Forelimb muscle (tissue), 1 donor: ENCODE measurements around the gene ELOA. TPM values are rescaled to one million over a fixed set of nuclear protein-coding genes. Genes with fewer than 3 reads are reported as not detected.
A peak's percentile ranks its signal among the peaks of the same experiment; 100 is the strongest.
"Not testable (repeated sequence)": the region's sequence is repeated elsewhere in the genome, so short reads cannot be mapped to it uniquely, and the experiment has no call there.

Experiments used
- DNase-seq: peaks from one replicate; pipeline ENCODE4 v3.0.0-alpha.2; 2013; ENCODE audit warnings: low read depth
- polyA plus RNA-seq: library from polyadenylated mRNA; unstranded; fragments of 120-200 nt; gene quantifications from one replicate; pipeline ENCODE4 v1.2.1, GENCODE V29; 2013; ENCODE audit not compliant: insufficient read length

Gene ELOA
- polyA plus RNA-seq, 1 donor: 27.8 TPM

DNA sequence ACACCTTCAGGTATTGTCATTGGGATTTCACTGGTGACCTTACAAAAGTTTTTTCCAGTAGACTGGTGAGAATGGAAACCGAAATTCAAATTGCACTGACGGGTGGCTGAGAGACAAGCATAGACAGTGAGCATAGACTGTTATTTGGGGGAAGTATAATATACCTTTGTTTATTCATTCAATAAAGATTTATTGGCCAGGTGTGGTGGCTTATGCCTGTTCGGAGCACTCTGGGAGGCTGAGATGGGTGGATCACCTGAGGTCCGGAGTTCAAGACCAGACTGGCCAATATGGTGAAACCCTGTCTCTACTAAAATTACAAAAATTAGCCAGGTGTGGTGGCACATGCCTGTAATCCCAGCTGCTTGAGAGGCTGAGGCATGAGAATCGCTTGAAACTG, 10.0 kb upstream of the ELOA start:
- not testable (repeated sequence) for DNase-seq

DNA sequence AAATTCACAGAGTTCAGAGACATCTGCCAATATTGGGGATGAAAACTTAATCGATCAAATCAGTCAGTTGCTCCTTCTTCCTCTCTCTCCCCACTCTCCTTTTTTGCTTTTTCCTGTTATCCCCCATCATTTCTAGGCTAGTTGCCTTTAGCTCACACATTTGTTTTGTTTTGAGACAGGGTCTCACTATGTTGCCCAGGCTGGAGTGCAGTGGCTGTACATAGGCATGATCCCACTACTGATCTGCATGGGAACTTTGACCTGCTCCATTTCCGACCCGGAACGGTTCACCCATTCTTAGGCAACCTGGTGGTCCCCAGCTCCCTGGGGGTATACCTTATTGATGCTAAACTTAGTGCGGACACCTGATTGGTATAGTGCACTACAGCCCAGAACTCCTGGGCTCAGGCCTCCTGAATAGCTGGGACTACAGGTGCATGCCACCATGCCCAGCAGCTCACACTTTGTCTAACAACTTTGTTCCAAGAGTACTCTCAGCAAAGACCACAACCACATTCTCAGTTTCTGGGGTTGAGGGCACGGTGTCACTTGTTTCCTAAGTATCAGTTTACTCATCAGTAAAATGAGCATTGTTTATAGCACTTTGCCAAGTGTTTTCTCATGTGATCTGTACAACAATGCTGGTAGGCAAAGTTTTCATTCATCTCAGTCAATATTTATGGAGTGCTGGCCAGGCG, 6.7 kb upstream of the ELOA start:
- DNase-seq: no peak

DNA sequence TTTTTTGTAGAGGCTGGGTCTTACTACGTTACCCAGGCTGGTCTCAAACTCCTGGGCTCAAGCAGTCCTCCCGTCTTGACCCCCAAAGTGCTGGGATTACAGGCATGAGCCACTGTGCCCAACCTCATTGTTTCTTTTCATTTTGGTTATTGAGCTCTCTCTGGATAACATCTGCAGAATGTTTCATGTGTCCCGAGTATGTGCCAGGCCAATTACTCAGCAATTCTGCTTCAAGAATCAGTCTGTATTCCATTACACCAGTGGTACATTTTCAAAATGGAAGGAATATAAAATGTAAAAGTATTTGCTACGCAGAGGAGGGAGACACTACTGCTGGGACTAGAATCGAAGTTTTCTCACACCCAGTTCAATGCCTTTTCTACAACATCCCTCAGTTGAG, 1.7 kb upstream of the ELOA start:
- DNase-seq: no peak

DNA sequence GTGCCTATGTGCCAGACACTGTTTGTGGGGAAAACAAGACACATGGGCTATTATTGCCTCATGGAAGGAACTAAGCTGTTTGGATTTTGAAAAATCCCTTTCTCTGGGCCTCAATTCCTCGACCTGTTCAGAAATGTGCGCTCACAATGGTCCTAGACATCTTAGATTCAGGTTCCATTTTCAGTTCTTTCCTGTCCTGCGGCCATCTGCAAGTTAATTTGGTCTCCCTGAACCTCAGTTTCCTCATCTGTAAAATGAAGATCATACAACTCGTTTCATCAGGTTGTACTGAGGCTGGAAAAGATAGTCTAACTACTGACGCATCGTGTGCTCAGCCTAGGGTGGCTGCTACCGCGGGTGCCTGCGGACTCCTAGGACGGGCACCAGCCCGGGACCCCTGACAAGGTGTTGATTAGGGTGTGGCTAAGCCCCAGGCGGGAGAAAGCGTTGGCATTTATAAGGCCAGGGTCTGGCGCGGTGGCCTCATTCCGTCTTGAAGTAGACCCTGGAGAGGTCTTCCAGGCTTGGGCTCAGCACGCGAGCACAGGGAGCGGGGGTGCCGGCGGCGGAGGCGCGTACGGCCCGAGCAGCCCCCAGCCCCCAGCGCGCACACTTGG, 493 bp upstream of the ELOA start:
- DNase-seq: no peak

DNA sequence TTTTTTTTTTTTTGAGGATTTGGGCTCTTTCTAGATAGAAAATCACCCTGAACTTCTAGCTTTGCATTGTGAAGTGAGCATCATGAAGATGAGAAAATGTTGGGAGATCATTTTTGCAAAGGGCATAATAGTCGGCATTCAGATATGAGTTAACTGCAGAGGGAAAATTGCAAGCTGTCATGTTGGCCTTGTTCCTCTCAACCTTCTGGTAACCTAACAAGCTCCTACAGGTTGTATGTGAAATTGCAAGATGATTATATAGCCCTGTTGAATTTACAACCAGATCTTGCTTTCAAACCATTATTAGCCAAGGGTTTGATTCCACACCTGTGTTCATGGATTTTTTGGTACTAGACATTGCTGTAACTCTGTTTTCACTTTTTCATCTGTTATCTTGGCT, 2.2 kb downstream of the ELOA start:
- no peak for DNase-seq

DNA sequence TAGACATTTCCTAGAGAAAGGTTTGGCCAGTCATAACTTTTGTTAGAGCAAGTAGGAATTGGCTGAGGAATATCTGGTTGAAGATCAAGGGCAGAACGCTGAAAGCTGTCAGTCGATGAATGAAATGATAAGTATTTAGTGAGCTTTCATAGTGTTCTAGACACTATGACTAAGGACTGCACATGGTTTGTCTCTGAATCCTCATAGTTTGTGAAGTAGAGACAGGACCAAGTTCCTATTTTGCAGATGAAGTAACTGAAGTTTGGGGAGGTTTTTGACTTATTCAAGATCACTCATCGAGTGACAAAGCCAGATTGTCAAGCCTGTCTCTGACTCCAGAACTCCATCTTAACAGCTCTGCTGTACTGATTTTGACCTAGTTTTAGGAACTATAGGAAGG, 4.7 kb downstream of the ELOA start:
- DNase-seq: no peak

DNA sequence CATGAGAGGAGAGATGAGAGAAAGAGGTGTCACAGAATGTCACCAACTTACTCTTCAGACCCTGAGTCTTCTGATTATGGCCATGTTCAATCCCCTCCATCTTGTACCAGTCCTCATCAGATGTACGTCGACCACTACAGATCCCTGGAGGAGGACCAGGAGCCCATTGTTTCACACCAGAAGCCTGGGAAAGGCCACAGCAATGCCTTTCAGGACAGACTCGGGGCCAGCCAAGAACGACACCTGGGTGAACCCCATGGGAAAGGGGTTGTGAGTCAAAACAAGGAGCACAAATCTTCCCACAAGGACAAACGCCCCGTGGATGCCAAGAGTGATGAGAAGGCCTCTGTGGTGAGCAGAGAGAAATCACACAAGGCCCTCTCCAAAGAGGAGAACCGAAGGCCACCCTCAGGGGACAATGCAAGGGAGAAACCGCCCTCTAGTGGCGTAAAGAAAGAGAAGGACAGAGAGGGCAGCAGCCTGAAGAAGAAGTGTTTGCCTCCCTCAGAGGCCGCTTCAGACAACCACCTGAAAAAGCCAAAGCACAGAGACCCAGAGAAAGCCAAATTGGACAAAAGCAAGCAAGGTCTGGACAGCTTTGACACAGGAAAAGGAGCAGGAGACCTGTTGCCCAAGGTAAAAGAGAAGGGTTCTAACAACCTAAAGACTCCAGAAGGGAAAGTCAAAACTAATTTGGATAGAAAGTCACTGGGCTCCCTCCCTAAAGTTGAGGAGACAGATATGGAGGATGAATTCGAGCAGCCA, 8.0 kb downstream of the ELOA start:
- DNase-seq: no peak

DNA sequence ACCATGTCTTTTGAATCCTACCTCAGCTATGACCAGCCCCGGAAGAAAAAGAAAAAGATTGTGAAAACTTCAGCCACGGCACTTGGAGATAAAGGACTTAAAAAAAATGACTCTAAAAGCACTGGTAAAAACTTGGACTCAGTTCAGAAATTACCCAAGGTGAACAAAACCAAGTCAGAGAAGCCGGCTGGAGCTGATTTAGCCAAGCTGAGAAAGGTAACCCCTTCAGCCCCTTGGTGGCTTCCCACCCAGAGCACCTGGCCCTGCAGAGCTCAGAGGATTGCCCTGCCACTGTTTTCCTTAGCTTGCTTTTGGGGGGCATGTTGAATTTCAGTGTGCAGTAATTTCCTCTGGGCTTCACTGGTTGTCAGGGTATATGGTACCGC, 8.5 kb downstream of the ELOA start:
- no peak for DNase-seq

DNA sequence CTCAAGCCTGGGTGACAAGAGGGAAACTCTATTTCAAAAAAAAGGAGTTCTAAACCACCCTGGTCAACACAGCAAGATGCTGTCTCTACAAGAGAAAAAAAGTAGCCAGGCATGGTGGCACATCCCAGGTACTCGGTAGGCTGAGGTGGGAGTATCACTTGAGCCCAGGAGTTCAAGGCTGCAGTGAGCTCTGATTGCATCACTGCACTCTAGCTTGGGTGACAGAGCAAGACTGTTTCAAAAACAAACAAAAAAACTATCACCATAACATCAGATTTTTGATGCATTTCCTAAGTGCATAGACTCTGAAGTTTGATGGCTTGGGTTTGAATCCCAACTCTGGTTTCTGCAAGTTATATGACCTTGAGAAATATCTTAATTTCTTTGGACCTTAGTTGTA, 9.6 kb downstream of the ELOA start:
- no peak for DNase-seq

DNA sequence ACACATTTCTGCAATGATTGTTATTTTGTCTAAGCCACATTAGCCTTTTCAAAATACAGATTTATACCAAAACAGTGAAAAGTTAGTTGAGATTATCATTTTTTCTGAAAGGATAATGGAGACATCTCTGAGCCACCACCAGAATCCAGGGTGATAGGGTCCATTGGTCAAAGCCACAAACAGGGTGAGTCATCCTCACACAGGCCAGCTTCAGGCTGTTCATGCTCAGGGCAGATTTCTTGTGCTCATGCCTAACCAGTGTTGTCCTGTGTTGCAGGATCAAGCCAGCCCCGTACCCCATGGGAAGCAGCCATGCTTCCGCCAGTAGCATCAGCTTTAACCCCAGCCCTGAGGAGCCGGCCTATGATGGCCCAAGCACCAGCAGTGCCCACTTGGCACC, 13.4 kb downstream of the ELOA start:
- no peak for DNase-seq

DNA sequence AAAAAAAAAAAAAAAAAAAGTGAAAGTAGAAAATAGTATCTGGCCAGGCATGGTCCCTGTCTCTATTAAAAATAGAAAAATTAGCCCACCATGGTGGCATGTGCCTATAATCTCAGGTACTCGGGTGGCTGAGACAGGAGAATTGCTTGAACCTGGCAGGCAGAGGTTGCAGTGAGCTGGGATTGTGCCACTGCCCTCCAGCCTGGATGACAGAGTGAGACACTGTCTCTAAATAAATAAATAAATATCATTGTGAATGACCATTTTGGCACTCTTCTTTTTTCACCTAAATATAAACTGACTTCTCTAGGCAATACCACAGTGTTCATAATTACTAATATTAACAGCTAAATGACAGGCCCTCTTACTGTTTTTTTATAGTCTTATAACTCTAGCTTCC, 14.5 kb downstream of the ELOA start:
- no peak for DNase-seq

DNA sequence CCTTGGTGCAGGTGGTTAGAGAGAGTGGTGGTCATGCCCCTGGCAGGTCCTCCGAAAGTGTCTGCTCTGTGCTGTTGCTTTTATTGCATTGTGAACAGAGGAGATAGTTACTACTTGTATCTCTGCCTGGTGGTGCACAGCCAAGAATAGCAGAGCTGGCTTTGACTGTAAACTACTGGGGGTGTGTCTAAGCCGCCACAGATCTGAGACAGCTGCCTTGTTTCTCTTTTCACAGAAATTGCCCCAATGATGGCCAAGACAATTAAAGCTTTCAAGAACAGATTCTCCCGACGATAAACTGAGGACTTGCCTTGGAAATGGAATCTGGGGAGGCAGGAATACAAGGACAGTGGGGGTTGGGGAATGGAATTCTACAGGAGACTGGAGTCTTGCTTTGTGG, 16.0 kb downstream of the ELOA start:
- no peak for DNase-seq

DNA sequence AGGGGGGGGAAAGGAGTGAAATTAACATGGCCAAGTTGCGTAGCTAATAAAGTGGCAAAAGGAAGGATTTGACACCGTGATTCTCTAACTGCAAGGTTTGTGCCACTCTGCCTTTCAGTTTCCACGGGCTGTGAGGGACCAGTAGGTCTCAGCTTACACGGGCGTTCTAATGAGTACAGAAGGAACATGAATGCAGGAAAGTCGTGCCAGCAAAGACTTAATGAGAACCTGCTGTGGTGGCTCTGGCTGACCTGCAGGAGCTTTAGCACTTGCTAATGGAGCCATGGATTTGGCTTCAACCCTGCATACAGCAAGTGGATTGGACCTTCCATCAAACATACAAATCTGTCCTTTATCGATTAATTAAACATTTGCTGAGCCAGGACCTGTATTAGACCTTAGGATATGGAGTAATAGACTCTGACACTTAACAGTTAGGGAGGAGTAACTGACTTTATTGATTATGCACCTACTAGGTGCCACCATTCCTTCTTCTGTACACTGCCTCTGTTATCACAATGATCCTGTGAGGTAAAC, 19.8 kb downstream of the ELOA start:
- no peak for DNase-seq

DNA sequence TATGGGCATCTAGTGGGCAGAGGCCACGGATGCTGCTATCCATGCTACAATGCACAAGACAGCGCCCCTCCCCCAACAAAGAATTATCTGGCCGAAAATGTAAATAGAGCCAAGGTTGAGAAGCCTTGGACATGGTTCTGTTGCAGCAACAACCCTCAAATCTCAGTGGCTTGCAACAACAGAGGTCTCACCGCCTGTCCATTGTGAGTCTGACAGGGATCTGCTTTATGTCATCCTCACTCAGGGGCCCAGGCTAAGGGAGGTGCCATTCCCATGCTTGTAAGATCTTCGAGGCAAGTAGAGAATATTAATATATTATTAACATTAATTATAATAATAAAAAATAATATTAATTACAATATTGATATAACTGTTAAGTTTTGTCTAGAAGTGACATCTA, 25.5 kb downstream of the ELOA start:
- DNase-seq: no peak

DNA sequence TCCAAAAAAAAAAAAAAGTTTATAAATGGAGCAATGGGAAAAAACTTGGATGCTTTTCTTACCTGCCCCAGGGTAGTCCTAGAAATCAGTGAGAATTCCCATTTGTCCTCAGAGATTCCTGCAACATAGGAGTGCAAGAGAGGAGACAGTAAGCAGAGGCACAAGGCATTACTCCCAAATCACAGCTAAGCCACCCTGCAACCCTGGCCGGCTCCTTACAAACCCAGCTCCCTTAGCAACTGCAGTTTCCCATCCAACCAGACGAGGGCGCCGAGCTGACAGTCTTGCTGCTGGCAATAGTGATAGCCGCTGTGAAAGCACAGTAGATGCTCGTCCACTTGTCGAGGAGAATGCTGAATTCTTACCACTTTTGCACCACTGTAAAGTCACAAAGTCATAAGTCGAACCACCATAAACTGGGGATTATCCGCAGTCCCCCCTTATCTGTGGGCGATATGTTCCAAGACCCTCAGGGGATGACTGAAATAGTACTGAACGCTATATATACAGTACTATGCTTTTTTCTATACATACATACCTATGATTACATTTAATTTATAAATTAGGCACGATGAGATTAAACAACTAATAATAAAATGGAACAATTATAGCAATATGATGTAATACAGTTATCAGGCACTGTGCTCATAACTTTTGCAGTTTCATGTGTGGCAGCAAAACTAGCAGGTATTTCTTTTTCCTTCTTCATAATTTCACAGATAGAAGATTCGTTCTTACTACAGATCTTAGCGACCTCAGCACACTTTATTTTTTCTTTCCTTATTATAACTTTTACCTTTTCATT, 29.0 kb downstream of the ELOA start:
- peak; percentile 34 for DNase-seq

DNA sequence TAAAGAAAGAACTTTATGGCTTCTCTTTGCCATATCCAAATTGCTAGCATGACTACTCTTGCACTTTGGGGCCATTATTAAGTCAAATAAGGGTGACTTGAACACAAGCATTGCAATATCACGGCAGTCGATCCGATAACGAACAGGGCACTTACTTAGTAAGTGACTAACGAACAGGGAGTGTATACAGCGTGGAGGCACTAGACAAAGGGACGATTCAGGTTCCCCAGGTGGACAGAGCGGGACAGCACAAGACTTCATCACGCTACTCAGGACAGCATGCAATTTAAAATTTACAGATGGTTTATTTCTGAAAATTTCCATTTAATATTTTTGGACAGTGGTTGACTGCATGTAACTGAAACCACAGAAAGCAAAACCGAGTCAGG, 29.6 kb downstream of the ELOA start:
- no peak for DNase-seq

DNA sequence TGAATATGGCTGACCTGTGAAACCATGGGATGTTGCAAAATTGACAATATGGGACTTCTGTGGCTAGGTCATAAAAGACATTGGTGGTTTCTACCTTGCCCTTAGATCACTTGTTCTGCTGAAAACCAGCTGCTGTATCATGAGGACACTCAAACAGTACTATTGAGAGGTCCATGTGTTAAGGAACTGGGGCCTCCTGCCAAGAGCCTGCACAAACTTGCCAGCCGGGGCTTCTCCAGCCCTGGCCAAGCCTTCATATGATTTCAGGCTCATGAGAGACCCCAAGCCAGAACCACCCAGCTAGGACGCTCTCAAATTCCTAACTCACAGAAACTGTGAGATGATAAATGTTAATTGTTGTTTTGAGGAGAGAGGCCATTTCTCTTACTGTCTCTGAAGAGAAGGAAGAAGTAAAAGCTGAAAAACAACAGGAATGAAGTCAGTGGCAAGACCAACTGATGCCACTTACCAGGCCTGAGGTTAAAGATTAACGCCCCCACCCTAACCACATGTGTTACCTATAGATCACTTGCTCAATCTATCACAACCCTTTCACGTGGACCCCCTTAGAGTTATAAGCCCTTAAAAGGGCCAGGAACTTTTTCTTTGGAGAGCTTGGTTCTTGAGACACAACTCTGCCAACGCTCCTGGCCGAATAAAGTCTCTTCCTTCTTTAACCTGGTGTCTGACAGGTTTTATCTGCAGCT, 31.1 kb downstream of the ELOA start:
- DNase-seq: no peak

DNA sequence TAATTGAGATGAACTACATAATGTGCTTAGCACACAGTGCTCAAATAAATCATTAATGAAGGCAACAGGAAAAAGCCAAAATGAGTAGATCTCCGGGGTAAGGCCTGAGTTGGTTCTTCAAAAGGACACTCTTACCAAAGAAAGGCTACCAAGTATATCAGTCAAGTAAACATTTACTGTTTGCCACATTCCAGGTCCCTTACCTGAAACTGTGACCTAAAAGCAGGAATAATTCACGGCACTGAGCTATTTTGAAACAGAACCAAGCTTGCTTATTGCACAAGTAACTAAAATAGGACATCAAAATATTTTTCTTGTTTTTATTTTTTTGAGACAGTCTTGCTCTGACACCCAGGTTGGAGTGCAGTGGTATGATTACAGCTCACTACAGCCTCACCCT, 32.9 kb downstream of the ELOA start:
- DNase-seq: no peak

DNA sequence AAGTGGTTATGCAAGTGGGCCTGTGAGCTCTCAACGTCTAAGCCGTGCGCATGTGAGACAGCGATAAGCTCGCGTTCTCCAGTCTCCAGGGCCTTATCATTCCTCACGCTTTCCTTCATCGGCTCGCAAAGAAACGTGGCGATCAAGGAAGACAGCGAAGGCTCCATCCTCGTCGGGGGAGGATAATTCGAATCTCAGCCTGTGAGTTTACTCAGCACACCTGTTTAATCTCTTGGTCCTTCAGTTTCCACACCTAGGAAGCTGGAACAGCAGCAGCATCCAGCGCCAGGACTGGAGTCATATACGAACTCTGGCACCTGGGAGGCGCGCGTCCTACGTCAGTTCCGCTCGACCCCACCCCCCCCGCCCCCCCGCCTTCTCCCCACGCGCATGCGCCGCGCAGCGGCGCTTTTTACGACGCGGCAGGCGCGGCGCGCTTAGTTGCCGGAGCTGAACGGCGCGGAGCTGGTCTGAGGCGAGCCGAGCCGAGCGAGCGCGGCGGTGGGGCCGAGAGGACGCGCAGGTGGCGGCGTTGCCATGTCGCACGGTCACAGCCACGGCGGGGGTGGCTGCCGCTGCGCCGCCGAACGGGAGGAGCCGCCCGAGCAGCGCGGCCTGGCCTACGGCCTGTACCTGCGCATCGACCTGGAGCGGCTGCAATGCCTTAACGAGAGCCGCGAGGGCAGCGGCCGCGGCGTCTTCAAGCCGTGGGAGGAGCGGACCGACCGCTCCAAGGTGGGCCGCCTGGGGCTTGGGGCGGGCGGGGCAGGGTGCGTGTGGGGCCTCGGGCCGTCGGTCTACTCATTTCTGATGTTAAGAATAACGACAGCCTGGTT, 34.9 kb downstream of the ELOA start, which contains the start of gene PITHD1:
PITHD1 (plus strand) TSS at position 440 of the 836 bp plus-strand sequence; CDS start at position 538, 98 bp downstream.
- DNase-seq: peak; percentile 62

DNA sequence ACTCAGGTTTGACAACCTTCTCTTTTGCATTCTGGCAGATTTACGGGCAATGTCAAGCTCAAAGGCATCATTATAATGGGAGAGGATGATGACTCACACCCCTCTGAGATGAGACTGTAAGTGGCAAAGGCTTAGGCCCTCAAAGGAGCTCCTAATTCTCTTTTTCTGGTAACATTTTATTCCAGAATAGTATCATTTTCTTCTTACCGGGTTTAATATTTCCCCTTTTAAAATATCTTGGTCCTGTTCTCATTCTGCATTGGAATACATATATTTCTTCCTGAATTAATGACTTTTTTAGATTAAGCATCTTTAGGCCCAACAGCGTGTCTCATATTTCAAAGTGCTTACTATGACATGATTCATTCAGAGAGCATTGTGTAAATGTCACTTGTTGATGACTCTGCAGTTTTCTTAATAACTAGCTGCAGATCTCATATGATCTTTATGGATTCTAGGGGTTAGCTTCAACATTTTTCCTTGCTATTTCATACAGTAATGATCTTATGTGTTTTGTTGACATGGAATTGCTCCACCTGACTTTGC, 36.6 kb downstream of the ELOA start:
- no peak for DNase-seq
